Ramos (cell line): ENCODE data around the gene MLLT3.

ENCODE experiments used
- in situ Hi-C: fragments of 300-500 bp; cut with MboI; formaldehyde crosslinking; loops from one replicate; pipeline ENCODE4 v1.14.3; 2022; ENCODE audit warnings: low sequenced_read_pairs; ENCODE audit not compliant: unreplicated experiment

Gene MLLT3

DNA sequence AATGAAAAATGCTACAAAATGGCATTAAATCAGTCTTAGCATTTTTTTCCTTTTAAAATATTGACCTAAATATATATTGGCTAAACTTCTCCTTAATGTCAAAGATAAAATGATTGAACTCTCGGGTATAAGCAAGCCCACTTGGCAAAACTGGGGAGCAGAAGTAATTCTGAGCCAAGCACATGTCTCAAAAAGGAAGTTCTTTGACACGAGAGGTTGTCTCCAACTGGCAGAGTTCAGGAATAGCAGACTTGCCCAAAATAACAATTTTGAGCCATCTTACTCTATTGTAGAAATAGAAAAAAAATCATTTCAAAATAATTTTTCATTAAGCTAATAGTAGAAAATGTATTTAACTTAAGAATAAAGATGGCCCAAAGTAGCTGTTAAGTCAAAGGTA lies 10.4 kb upstream of the MLLT3 start:
- in situ Hi-C loops: loop anchor here (25.0 kb wide), 1 partner anchor 305 kb away; no protein-coding TSS in a partner anchor

DNA sequence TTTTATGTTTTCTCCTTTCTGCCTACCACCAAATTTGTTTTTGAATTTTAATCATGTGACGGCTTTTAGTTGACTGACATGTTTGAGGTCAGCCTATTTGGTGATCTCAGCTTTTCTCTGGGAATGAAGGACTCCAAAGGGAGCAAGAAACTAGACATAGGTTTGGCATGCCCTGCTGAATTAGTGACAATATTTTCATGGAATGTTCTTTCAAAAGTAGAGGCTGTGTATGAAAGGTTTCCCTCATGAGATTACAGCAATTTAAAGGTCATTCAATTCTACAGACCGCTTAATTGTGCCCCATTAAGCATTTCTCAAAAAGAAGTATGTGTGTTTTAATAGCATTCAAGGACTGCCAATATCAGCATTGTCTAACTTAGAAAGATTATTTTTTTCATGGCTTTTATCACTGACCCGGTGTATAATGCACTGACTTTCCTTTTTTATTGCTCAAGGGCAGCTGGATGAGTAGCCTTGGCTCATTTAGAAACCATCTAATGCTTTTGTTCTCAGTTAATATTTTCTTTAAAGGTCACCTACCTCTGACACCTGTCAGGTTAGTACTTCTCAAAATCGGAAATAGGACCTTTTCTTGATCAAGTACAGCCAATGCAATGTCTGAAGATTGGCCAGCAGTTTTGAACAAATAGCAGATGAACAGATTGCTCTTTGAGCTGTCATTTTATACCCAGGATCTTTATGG lies 8.1 kb upstream of the MLLT3 start:
- in situ Hi-C loops: loop anchor here (25.0 kb wide), 1 partner anchor 307 kb away; no protein-coding TSS in a partner anchor

- in situ Hi-C loops: loop anchor here (10.0 to 25.0 kb wide), 3 partner anchors 250 to 490 kb away; no protein-coding TSS in a partner anchor
Measured at GRCh38 chr9:20625003-20625349, 2.7 kb upstream of the MLLT3 start.

DNA sequence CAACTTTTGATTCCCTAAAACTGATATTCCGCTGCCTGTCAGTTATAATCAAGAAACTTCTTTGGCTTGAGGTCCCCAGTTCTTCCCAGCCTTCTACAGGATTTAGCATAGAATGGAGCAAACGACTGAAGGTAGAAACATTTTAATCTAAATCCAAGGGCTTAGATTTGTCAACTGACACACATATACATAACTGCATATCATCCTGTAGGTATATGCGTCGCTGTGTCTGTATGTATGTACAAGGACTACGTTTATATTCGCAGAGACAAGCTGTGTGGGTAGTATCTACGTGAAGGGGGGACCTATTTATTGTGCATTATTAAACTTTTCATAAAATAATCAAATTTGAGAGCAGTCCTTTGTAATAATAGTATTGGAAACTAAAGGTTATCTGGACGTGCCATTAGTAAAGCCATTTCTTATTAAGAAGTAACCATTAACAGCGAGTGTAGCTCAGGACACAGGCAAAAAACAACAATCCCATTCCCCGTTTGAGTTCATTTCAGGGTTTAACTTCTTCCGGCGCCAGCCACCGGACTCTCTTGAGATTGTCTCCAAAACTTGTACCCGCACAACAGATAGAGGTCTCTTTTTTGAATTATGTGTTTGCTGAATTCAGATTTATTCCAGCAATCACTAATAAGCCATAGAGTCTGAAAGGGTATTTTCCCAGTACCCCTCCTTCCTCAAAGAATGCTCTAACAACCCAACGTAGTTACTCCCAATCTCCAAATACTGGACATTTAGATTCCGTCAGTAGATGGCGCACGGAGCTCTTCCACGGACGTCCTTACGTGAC lies 2.1 kb upstream of the MLLT3 start:
- in situ Hi-C loops: loop anchor here (10.0 to 25.0 kb wide), 3 partner anchors 250 to 490 kb away; no protein-coding TSS in a partner anchor

GRCh38 chr9:20623748-20624124 lies 1.4 kb upstream of the MLLT3 start:
- in situ Hi-C loops: loop anchor here (10.0 kb wide), 2 partner anchors 249 to 491 kb away; no protein-coding TSS in a partner anchor

- in situ Hi-C loops: loop anchor here (10.0 kb wide), 2 partner anchors 248 to 492 kb away; no protein-coding TSS in a partner anchor
Measured at GRCh38 chr9:20623021-20623747, 885 bp upstream of the MLLT3 start.

GRCh38 chr9:20621471-20622329 lies 599 bp downstream of the MLLT3 start:
- in situ Hi-C loops: loop anchor here (10.0 kb wide), 2 partner anchors 247 to 493 kb away; no protein-coding TSS in a partner anchor

DNA sequence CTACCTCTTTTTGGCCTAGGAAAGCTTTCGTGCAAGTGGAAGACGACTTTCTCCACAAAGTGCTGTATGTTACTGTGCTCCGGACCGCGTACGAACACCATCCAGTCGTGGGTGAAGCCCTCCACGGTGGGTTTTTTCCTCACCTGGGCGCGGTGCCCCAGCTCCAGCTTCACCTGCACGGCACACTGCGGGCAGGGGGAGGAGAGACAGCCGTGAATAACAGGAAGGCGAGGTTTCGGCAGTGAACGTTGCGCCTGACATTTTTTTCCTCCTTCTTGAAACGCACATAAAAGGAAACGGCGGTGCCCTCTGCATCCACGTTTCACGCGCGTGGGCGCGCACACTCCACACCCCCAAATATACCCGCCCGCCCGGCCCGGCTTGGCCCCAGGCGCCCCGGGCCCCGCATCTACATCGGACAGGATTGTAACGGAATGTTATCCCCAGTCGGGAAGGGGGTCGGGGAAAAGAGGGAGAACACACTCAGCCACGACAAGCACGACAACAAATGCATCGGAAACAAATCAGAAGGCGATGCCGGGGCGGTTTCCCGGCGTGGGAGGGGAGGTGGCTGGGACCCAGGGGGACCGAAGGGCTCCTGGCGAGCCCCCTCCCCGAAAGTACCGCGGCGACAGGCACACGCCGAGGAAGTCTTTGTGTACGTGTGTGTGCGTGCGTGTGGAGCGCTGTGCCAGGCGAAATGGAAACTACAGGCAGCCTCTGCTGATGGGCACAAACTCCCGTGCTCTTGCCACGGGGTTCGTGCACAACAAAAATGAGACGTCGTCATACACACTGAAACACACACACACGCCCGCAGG lies 1.4 kb downstream of the MLLT3 start:
- in situ Hi-C loops: loop anchor here (10.0 kb wide), 2 partner anchors 246 to 494 kb away; no protein-coding TSS in a partner anchor

GRCh38 chr9:20619487-20620200 lies 2.7 kb downstream of the MLLT3 start:
- in situ Hi-C loops: loop anchor here (10.0 kb wide), 2 partner anchors 245 to 495 kb away; no protein-coding TSS in a partner anchor

DNA sequence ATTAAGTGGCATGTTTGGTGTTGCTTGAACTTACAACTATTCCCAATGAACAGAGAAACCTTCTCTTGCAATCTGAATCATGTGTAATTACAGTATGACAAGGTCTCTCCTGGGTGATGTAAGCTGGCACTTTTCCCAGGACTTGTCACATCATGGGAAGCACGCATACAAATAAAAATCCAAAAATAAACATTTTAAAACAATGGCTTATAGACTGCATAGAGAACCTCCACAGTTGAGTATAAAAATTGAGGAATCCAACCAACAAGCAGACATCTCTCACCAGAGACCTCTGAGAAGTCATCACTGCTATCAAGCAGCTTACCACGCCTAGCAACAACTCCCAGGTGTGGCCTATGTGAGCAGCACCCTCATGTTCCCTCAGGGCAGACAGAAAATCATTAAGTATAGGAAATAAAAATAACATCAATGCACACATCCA lies 3.9 kb downstream of the MLLT3 start:
- in situ Hi-C loops: no loop called here

GRCh38 chr9:20616808-20617207 lies 5.5 kb downstream of the MLLT3 start:
- in situ Hi-C loops: no loop called here

GRCh38 chr9:20614602-20615216 lies 7.6 kb downstream of the MLLT3 start:
- in situ Hi-C loops: no loop called here

DNA sequence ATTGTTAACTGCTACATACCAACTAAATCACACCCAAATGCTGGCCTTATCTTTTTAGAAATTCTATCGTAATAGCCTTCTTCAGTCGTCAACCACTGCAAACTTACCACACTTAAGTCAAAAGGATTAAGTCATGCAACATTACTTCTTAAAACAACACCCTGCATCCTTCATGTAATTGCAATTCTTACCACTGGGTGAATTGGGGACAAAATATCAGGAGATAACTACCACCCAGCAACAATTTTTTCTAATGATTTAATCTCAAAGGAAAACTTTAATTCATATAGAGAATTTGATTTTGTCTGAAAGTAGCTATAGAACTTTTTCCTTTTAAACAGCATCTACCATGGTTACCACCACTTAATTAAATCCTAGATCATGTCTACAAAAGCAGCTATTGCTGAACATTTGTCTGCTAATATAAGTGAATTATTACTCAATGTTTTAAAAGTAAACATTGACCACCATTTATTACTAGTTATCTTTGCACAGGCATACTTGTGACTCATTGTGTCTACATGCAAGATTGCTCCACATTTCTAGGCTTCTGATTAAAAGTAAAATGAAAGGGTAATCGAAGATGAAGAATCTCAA lies 10.5 kb downstream of the MLLT3 start:
- in situ Hi-C loops: no loop called here

DNA sequence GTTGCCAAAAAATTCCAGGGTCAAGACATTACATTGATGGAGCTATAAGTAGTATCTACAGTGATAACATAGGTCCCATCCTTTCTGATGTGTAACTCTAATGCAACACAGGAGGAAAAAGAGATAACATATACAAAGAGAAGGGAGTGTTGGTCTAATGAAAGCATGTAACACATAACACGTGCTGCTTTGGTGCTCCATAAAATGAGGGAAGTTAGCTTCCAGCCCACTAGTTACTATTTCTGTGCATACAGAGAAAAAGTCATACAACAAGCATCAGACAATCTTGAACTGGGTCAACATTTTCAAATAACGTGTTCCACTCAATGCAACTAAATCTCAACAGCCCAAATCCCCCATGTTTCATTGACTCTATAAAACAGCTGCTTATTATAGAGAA lies 11.7 kb downstream of the MLLT3 start:
- in situ Hi-C loops: no loop called here

DNA sequence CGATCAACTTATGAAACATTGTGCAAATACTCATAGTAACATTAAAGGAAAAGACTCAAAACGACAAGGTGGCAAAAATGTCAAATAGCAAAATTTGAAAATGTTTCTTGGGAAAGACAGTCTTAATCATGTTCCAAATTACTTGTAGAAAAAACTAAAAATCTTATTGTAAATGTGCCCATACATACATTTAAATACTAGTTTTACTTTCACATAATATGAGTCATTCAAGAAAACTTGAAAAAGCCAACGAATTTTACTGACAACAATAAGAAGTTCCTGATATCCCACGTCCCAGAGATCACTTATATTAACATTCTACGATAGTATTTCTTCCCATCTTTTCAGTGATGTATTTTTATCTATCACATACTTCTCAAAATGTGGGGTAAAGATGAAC lies 13.7 kb downstream of the MLLT3 start:
- in situ Hi-C loops: no loop called here

DNA sequence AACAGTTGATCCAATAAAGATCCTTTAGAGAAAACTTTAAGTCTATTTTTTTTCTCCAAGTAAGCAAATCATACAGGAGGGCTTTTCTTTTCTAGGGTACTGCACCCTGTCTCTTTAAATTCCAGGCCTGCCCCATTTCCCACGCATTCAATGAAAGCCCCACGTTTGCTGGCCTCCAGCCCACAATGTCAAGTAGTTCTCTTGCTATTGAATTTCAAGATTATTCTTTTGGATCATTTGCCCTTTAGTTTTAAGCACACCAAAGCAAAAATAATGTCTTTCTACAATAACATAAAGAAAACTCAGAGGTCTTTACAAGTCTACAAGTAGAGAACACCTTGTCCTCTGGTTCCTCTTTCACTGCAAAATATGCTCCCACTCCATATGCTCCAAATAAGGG lies 15.6 kb downstream of the MLLT3 start:
- in situ Hi-C loops: no loop called here

DNA sequence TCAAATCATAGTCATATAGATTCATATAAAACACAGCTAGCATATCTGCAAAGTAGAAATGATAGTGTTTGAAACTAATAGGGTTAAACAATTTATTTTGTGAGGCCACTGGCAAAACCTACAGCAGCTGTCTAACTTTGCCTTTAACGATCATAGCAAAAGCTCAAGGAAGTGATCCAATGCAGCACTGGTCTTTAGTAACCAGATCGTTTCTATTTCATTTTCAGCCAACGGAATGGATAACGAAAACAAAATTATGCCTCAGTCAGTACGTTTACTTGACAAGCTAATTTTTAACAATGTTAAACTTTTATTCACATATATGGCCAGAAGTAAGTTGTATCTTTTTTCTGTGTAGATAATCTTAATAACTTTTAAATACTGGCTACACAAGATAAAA lies 17.7 kb downstream of the MLLT3 start:
- in situ Hi-C loops: no loop called here
